Prostate gland (tissue), 2 donors: ENCODE measurements around the gene DTX2. TPM values are rescaled to one million over a fixed set of nuclear protein-coding genes. Genes with fewer than 3 reads are reported as not detected.
"Not testable (repeated sequence)": the region's sequence is repeated elsewhere in the genome, so short reads cannot be mapped to it uniquely, and the experiment has no call there.

Experiments used
- DNase-seq: peaks from one replicate; pipeline ENCODE4 v3.0.0-alpha.2; 2019; ENCODE audit warnings: low spot score
- H3K27ac ChIP-seq, 2 donors: fragments of 200-600 bp; sonication (generic); 2 replicates each; pipeline ENCODE4 v1.5.1; 2017 to 2019
- H3K27me3 ChIP-seq: fragments of 200-600 bp; sonication (generic); replicated peaks from 2 replicates; pipeline ENCODE4 v1.5.1; 2019; ENCODE audit not compliant: insufficient read depth
- H3K36me3 ChIP-seq, 2 donors: fragments of 200-600 bp; sonication (generic); 1 replicate in 1 of 2; 2 replicates in 1 of 2; pipeline versions ENCODE4 v1.5.1 to v1.8.1; 2017 to 2019
- H3K4me1 ChIP-seq: fragments of 200-600 bp; sonication (generic); replicated peaks from 2 replicates; pipeline ENCODE4 v1.5.1; 2019
- H3K4me3 ChIP-seq, 2 donors: fragments of 200-600 bp; sonication (generic); 2 replicates each; pipeline ENCODE4 v1.5.1; 2017 to 2019
- H3K9me3 ChIP-seq: fragments of 200-600 bp; sonication (generic); 2 replicates; pipeline ENCODE4 v1.5.1; 2017
- POLR2A ChIP-seq: fragments of 450-650 bp; IDR thresholded peaks from one replicate; pipeline ENCODE4 v1.6.1; 2016; ENCODE audit warnings: antibody characterized with exemption, mild to moderate bottlenecking
- POLR2AphosphoS5 ChIP-seq: sonication (generic); formaldehyde crosslinking; IDR thresholded peaks from one replicate; pipeline ENCODE4 v1.6.1; 2017; ENCODE audit warnings: antibody characterized with exemption
- WGBS: methylation state at CpG from one replicate; pipeline ENCODE4 v1.1.5; 2018; 5-methylcytosine and 5-hydroxymethylcytosine counted together
- intact Hi-C: fragments of 100-400 bp; cut with DNase I; formaldehyde crosslinking; loops from one replicate; pipeline ENCODE4 v1.14.2; 2022
- total RNA-seq, 2 donors: library from RNA; depleted of rRNA; stranded (reverse); fragments of >200 nt; gene quantifications; one replicate each; pipeline ENCODE4 v1.1.0, GENCODE V29; 2016

Gene DTX2
- total RNA-seq, 2 donors from 2014 or later, result 67.8 to 142 TPM

DNA sequence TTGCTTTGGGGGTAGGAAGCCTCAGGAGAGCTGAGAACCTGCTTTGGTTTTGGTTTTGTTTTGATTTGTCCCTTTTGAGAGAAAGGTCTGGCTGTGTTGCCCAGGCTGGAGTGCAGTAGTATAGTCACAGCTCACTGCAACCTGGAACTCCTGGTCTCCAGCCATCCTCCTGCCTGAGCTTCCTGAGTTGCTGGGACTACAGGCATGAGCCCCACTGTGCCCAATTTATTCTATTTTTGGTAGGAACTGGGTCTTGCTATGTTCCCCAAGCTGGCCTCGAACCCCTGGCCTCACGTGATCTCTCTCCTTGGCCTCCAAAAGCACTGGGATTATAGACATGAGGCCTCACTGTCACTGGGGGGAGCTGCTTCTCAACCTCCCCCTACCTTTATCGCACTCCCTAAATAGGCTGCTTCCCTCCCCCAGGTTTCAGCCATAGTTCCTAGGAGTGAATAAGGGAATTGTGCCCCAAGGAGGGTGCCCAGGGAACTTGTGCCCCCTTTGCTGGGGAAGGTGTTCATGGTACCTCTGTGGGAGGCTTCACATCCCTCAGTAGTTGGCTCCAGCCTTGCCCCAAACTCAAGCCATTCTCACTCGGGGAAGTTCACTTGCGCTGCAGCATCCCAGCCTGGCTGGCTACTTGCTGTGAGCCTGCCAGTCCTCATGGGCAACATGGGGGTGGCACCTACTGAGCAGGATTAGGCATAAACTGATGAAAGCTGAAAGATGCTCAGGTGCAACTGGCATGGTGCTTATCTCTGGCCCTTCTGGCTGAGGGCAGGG is 18.7 kb upstream of the DTX2 start:
- H3K27ac ChIP-seq, H3K9me3 ChIP-seq, H3K4me3 ChIP-seq, intact Hi-C loops, H3K27me3 ChIP-seq, H3K36me3 ChIP-seq, DNase-seq, H3K4me1 ChIP-seq: not testable (repeated sequence)
- 97% methylated on average over 5 of the region's 5 CpGs for WGBS

DNA sequence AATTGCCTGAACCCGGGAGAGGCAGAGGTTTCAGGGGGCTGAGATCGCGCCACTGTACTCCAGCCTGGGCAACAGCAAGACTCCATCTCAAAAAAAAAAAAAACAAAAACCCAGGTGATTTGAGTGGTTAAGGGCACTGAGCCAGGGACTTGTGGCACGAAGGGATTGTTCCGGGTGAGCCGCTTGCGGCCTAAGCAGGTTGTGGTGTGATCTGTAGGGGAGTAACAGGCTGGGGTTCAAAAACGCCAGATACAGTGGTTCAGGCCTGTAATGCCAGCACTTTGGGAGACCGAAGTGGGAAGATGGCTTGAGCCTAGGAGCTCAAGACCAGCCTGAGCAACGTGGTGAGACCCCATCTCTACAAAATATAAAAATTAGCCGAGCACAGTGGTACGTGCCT is 17.7 kb upstream of the DTX2 start:
- intact Hi-C loops, H3K9me3 ChIP-seq, H3K4me3 ChIP-seq, H3K36me3 ChIP-seq, H3K27me3 ChIP-seq, DNase-seq, H3K27ac ChIP-seq, H3K4me1 ChIP-seq: not testable (repeated sequence)
- 61% methylated on average over 9 of the region's 12 CpGs for WGBS

DNA sequence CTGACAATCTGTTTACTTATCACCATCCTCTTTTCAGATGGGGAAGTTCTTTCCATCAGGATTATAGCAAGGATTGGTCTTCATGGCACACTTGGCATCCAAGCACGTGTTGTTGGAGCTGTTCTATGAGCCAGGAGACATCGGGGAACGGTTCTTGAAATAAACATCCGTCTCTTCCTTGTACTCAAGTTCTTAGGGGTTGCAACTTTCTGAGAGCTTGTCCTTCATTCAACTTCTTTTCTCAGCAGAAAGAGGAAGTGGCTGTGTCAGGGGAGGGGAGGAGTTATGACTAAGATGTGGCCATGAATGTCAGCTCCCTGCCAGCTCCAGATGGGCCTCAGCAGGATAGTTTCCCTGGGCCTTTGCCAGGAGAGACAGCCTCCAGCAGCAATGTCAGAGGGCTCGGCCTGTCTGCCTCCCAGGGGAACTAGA is 15.9 kb upstream of the DTX2 start:
- H3K27me3 ChIP-seq, H3K9me3 ChIP-seq, H3K4me1 ChIP-seq, intact Hi-C loops, H3K4me3 ChIP-seq, H3K36me3 ChIP-seq, H3K27ac ChIP-seq: not testable (repeated sequence)
- DNase-seq, result peak; percentile 44
- 0% methylated on average over 4 of the region's 5 CpGs for WGBS
- peak; percentile 42 for TF ChIP-seq POLR2AphosphoS5
- TF ChIP-seq POLR2A, result peak; percentile 17

DNA sequence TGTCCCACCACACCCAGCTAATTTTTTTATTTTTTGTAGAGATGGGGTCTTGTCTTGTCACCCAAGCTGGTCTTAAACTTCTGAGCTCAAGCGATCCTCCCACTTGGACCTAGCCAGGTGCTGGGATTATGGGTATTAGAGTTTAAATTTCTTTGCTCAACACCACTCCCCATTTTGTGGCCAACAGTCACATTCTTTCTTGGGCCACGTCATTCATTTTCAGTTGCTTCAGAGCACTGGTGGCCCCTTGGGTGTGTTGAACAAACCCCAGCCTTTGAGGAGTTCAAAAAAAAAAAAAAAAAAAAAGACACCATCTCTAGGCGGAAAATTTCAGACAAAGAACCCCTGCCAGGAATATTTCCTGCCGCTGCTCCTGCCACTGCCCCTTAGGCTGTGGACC is 4.5 kb upstream of the DTX2 start:
- H3K9me3 ChIP-seq, H3K27me3 ChIP-seq, H3K4me1 ChIP-seq, H3K4me3 ChIP-seq, DNase-seq, intact Hi-C loops, H3K36me3 ChIP-seq, H3K27ac ChIP-seq: not testable (repeated sequence)
- WGBS, result no CpG with 5 or more reads among the region's 4 CpGs

DNA sequence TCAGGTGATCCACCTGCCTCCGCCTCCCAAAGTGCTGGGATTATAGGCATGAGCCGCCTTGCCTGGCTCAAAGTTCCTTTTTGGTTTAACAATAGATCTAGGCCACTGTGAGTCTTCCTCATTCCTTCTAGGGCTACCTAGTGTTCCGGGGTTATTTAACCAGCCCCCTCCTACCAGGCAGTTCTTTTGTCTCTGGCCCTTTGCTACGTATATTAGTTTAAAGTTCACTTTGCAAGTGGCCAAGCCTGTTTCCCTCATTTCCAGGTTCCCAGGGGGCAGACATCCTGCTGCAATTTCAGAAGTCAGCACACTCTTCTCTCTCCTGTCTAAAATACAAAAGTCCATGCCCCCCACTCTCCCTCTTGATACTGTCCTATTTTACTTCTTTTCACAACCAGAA is 3.0 kb upstream of the DTX2 start:
- DNase-seq, H3K27me3 ChIP-seq, H3K36me3 ChIP-seq, H3K9me3 ChIP-seq, H3K4me3 ChIP-seq, H3K27ac ChIP-seq, H3K4me1 ChIP-seq, intact Hi-C loops: not testable (repeated sequence)
- WGBS, result 44% methylated on average over 2 of the region's 4 CpGs

DNA sequence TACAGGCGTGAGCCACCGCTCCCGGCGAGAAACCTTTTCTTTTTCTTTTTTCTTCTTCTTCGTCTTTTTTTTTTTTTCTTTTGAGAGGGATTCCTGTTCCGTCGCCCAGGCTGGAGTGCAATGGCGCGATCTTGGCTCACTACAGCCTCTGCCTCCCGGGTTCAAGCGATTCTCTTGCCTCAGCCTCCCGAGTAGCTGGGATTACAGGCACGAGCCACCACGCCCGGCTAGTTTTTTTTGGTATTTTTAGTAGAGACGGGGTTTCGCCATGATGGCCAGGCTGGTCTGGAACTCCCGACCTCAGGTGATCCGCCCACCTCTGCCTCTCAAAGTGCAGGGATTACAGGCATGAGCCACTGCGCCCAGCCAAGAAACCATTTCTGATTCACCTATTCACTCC is 742 bp upstream of the DTX2 start:
- 95% methylated on average over 16 of the region's 20 CpGs for WGBS
- H3K9me3 ChIP-seq, DNase-seq, H3K4me1 ChIP-seq, H3K36me3 ChIP-seq, H3K4me3 ChIP-seq, H3K27ac ChIP-seq, H3K27me3 ChIP-seq, intact Hi-C loops: not testable (repeated sequence)

DNA sequence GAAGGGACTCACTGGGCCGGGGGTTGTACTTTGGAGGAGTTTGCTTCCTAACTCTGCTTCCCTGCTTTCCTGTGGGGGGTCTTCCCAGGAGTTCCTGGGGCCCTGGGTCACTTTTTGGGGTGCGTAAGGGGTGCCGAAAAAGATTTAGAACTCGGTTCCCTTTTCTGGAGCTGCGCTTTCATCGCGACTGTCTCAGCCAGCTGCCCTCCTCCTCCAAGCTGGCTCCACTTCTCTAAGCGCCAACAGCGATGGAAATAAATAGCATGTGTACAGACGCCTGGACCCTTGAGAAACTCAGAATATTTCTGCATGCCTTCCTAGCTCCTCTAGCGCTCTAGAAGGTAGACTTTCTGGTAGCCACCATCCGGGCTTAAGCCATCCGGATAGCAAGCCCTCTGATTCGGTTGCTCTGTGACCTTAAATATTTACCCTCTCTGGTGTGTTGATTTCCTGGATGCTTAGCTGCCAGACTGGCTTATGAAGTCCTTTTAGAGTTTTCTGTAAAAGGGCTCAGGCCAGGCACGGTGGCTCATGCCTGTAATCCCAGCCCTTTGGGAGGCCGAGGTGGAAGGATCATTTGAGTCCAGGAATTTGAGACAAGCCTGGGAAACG is 868 bp downstream of the DTX2 start:
- H3K27ac ChIP-seq, H3K4me3 ChIP-seq, H3K9me3 ChIP-seq, H3K4me1 ChIP-seq, H3K36me3 ChIP-seq, intact Hi-C loops, DNase-seq, H3K27me3 ChIP-seq: not testable (repeated sequence)
- whole genome bisulfite sequencing, result no CpG with 5 or more reads among the region's 17 CpGs

DNA sequence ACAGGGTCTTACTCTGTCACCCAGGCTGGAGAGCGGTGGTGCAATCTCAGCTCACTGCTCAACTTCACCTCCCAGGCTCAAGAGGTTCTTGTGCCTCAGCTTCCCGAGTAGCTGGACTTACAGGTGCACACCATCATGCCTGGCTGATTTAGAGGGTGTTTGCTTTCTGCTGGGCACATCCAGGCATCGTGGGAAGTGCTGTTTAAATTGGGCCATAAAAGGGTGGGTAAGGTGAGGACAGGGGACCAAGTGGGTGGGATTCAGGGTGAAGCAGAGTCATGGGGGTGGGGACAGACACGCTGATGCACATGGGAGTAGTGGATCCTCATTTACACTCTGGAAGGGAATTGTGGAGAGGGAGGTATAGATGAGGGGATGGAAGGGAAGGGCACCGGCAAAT is 3.5 kb downstream of the DTX2 start:
- intact Hi-C loops, H3K27ac ChIP-seq, DNase-seq, H3K36me3 ChIP-seq, H3K27me3 ChIP-seq, H3K4me1 ChIP-seq, H3K9me3 ChIP-seq, H3K4me3 ChIP-seq: not testable (repeated sequence)
- WGBS, result 71% methylated on average over 5 of the region's 5 CpGs

DNA sequence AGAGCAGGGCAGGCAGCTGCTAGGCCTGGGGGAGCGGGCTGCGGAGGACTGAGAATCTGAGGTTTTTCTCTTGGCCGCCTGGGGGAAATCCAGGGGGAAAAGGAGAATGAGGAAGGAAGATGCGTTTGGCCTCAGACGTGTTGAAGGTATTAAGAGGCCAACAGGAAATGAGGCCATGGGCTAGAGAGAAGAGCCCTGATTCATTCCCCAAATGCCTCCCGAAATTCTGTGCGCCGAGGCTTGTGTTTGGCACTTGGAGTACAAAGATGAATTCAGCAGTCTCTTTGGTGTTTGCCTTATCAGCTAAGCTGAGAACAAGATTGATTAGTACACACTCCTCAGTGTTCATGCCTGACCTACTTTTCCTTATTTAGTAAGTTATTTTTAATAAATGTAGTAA is 4.4 kb downstream of the DTX2 start:
- DNase-seq, H3K27me3 ChIP-seq, H3K27ac ChIP-seq, intact Hi-C loops, H3K4me1 ChIP-seq, H3K9me3 ChIP-seq, H3K4me3 ChIP-seq, H3K36me3 ChIP-seq: not testable (repeated sequence)
- no CpG with 5 or more reads among the region's 8 CpGs for WGBS
